Measurements from ENCODE around the gene GPATCH1. TPM values are rescaled to one million over a fixed set of nuclear protein-coding genes. Genes with fewer than 3 reads are reported as not detected.

GPATCH1 gene
- total and polyA plus RNA-seq, 12 donors, result 4.6 to 11.6 (median 6.8) TPM

GRCh38 chr19:33094436-33095067, 13.6 kb downstream of the GPATCH1 start:
- H3K36me3 ChIP-seq (replicated peaks in 1 of 2), result peaks cover 0 to 86% of the 10 kb centered on the region in 2 donors
- no peak overlapping the region for H3K4me3 ChIP-seq
- no peak for TF ChIP-seq POLR2A (IDR thresholded peaks at IDR 0.05)
- H3K4me1 ChIP-seq (replicated peaks in 1 of 2), result no peaks in the 10 kb centered on the region
- no peaks in the 10 kb centered on the region for H3K27me3 ChIP-seq
- no peak overlapping the region for H3K27ac ChIP-seq
- H3K9me3 ChIP-seq (replicated peaks in 1 of 3), result no peaks in the 10 kb centered on the region
- intact Hi-C loops (cut with DNase I), result no loop called here
- DNase-seq, result no peak
- WGBS, 4 donors, result 90 to 98% (median 92%) methylated on average over 6 of the region's 6 CpGs

DNA sequence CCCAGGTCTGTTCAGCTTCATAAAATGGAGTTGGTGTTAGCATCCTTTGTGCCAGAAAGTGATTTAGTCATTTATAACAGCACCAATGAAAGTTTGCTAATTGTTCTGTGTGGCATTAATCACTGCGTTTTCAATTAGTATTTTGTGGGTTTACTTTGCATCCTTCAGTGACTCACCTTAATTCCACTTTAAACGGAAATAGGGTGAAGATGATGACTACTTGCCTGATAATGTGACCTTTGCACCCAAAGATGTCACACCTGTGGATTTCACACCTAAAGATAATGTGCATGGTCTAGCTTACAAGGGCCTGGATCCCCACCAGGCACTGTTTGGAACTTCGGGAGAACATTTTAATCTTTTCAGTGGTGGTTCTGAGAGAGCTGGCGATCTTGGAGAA, 15.0 kb downstream of the GPATCH1 start:
- intact Hi-C loops (cut with DNase I), result no loop called here
- 89 to 92% (median 90%) methylated on average over 4 of the region's 4 CpGs for WGBS, 4 donors
- H3K9me3 ChIP-seq (replicated peaks in 1 of 3), result no peaks in the 10 kb centered on the region
- no peaks in the 10 kb centered on the region for H3K27me3 ChIP-seq
- H3K36me3 ChIP-seq (replicated peaks in 1 of 2), result peaks cover 0 to 84% of the 10 kb centered on the region in 2 donors
- H3K4me3 ChIP-seq, result no peak overlapping the region
- DNase-seq, result no peak
- no peak overlapping the region for H3K27ac ChIP-seq
- TF ChIP-seq POLR2A (IDR thresholded peaks at IDR 0.05), result no peak
- TF ChIP-seq CTCF (IDR thresholded peaks at IDR 0.05), result no peak
- H3K4me1 ChIP-seq (replicated peaks in 1 of 2), result no peaks in the 10 kb centered on the region

DNA sequence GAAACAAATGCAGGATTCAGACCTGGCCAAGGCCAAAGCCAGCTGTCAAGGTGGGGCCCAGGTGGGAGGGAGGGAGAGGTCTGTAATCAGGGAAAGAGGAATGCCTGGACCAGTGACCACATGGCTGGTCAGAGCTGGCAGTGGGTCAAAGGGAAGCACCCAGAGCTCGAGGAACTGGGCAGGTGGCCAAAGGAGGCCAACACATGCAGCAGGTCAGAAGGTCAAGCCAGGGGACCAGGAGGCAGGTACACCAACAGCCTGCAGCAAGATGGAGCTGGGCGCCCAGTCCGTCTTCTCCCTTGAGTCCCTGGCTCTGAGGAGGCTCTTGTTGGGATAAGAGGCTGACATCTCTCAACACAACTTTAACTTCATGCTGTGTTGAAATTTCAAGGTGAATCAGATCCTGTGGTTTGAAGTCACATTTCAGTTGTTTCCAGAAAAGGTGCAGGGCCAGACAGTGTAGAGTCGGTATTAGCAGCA, 17.1 kb downstream of the GPATCH1 start:
- no peaks in the 10 kb centered on the region for H3K4me1 ChIP-seq (replicated peaks in 1 of 2)
- TF ChIP-seq CTCF (IDR thresholded peaks at IDR 0.05) (no peak), POLR2A (IDR thresholded peaks at IDR 0.05) (no peak)
- WGBS, 4 donors, result 75 to 93% (median 77%) methylated on average over 3 to 4 of the region's 4 CpGs
- no peak overlapping the region for H3K27ac ChIP-seq
- no peaks in the 10 kb centered on the region for H3K27me3 ChIP-seq
- intact Hi-C loops (cut with DNase I), result no loop called here
- peaks cover 0 to 81% of the 10 kb centered on the region in 2 donors for H3K36me3 ChIP-seq (replicated peaks in 1 of 2)
- no peaks in the 10 kb centered on the region for H3K9me3 ChIP-seq (replicated peaks in 1 of 3)
- peak in 2 of 7 donors; percentile 9 to 20 for DNase-seq
- no peak overlapping the region for H3K4me3 ChIP-seq

GRCh38 chr19:33100894-33101644, 20.1 kb downstream of the GPATCH1 start:
- no peak for TF ChIP-seq POLR2A (IDR thresholded peaks at IDR 0.05)
- TF ChIP-seq CTCF (IDR thresholded peaks at IDR 0.05), result no peak
- Histone ChIP-seq H3K4me1 (replicated peaks in 1 of 2) (no peaks in the 10 kb centered on the region), H3K27me3 (no peaks in the 10 kb centered on the region), H3K9me3 (replicated peaks in 1 of 3) (no peaks in the 10 kb centered on the region), H3K27ac (no peak overlapping the region), H3K36me3 (replicated peaks in 1 of 2) (peaks cover 0 to 64% of the 10 kb centered on the region in 2 donors), H3K4me3 (no peak overlapping the region)
- intact Hi-C loops (cut with DNase I), result no loop called here
- DNase-seq, result no peak
- WGBS, 4 donors, result 92 to 94% (median 93%) methylated on average over 10 of the region's 10 CpGs
